CD1c-positive myeloid dendritic cell (primary cell): ENCODE measurements around the gene NRXN3.

Source experiments
- DNase-seq: peaks from one replicate; pipeline ENCODE4 v3.0.0-alpha.2; 2016; ENCODE audit errors: extremely low spot score

The NRXN3 gene

GRCh38 chr14:78904094-78904493 lies 733.9 kb downstream of the NRXN3 start:
- DNase-seq, result no peak

- no peak for DNase-seq
Measured at GRCh38 chr14:78917462-78917861, 747.3 kb downstream of the NRXN3 start.

GRCh38 chr14:78921856-78922255 lies 751.7 kb downstream of the NRXN3 start:
- DNase-seq, result no peak

- no peak for DNase-seq
Measured at GRCh38 chr14:78927261-78927660, 757.1 kb downstream of the NRXN3 start.

GRCh38 chr14:78933166-78933565 lies 763.0 kb downstream of the NRXN3 start:
- no peak for DNase-seq

GRCh38 chr14:78933948-78934524 lies 763.9 kb downstream of the NRXN3 start:
- no peak for DNase-seq

GRCh38 chr14:78946949-78947348 lies 776.8 kb downstream of the NRXN3 start:
- no peak for DNase-seq

- no peak for DNase-seq
Measured at GRCh38 chr14:78947681-78948080, 777.5 kb downstream of the NRXN3 start.

GRCh38 chr14:78950649-78951048 lies 780.5 kb downstream of the NRXN3 start:
- DNase-seq, result no peak

- no peak for DNase-seq
Measured at GRCh38 chr14:78951602-78952001, 781.4 kb downstream of the NRXN3 start.

GRCh38 chr14:78959674-78960264 lies 789.6 kb downstream of the NRXN3 start:
- peak; percentile 49 for DNase-seq

- DNase-seq, result no peak
Measured at GRCh38 chr14:78967111-78967809, 797.1 kb downstream of the NRXN3 start.

GRCh38 chr14:78968265-78968664 lies 798.1 kb downstream of the NRXN3 start:
- DNase-seq, result no peak

- no peak for DNase-seq
Measured at GRCh38 chr14:78970677-78971076, 800.5 kb downstream of the NRXN3 start.

- no peak for DNase-seq
Measured at GRCh38 chr14:78972440-78972839, 802.3 kb downstream of the NRXN3 start.

GRCh38 chr14:78974691-78975090 lies 804.5 kb downstream of the NRXN3 start:
- DNase-seq, result no peak

GRCh38 chr14:78975734-78976133 lies 805.6 kb downstream of the NRXN3 start:
- DNase-seq, result no peak

- no peak for DNase-seq
Measured at GRCh38 chr14:78978896-78979295, 808.7 kb downstream of the NRXN3 start.

- no peak for DNase-seq
Measured at GRCh38 chr14:78982551-78982950, 812.4 kb downstream of the NRXN3 start.

GRCh38 chr14:78983126-78983525 lies 813.0 kb downstream of the NRXN3 start:
- no peak for DNase-seq

- no peak for DNase-seq
Measured at GRCh38 chr14:78985668-78986381, 815.7 kb downstream of the NRXN3 start.

GRCh38 chr14:78986989-78987388 lies 816.8 kb downstream of the NRXN3 start:
- DNase-seq, result no peak

- DNase-seq, result no peak
Measured at GRCh38 chr14:78989221-78989620, 819.0 kb downstream of the NRXN3 start.
